A673 (cell line): ENCODE results near the gene NAXE. TPM values are rescaled to one million over a fixed set of nuclear protein-coding genes. Genes with fewer than 3 reads are reported as not detected.
"Not testable (repeated sequence)": the region's sequence is repeated elsewhere in the genome, so short reads cannot be mapped to it uniquely, and the experiment has no call there.

ENCODE experiments used
- BruUV-seq: library from RNA; stranded (reverse); fragments of 400-500 nt; replicated peaks from 2 replicates; lab custom pipeline; 2021; lab: Mats Ljungman, UMichigan
- CTCF ChIA-PET: fragments of 300-600 bp; sonication (Branson Sonifier 250); formaldehyde crosslinking; loops from one replicate; lab custom pipeline; 2022; ENCODE audit warnings: antibody characterized with exemption; lab: Charles Lee
- POLR2A ChIA-PET: fragments of 300-600 bp; sonication (Branson Sonifier 250); formaldehyde crosslinking; loops from one replicate; lab custom pipeline; 2022; ENCODE audit warnings: antibody characterized with exemption; ENCODE audit not compliant: low non-redundant PET; lab: Charles Lee
- DNase-seq: peaks from one replicate; pipeline ENCODE4 v3.0.0-alpha.2; 2015; ENCODE audit warnings: low spot score
- H3K27ac ChIP-seq: fragments of 200-600 bp; sonication (generic); 2 replicates; pipeline ENCODE4 v1.5.1; 2016; ENCODE audit warnings: mixed run types, low read depth, mild to moderate bottlenecking, mixed read lengths, antibody characterized with exemption, low read length; ENCODE audit not compliant: poor library complexity, severe bottlenecking
- H3K27me3 ChIP-seq: fragments of 200-600 bp; sonication (generic); replicated peaks from 2 replicates; pipeline ENCODE4 v1.6.1; 2017; ENCODE audit warnings: mixed run types, low read depth, mild to moderate bottlenecking, mixed read lengths, antibody characterized with exemption, low read length; ENCODE audit not compliant: insufficient read depth, poor library complexity
- H3K36me3 ChIP-seq: fragments of 200-600 bp; sonication (generic); 2 replicates; pipeline ENCODE4 v1.6.1; 2016; ENCODE audit warnings: mixed run types, mild to moderate bottlenecking, mixed read lengths, antibody characterized with exemption, low read length; ENCODE audit not compliant: insufficient read depth, poor library complexity, severe bottlenecking
- H3K4me1 ChIP-seq: fragments of 200-600 bp; sonication (generic); 2 replicates; pipeline ENCODE4 v1.6.1; 2017; ENCODE audit warnings: mixed run types, mild to moderate bottlenecking, mixed read lengths, antibody characterized with exemption, low read length; ENCODE audit not compliant: insufficient read depth, poor library complexity, severe bottlenecking
- H3K4me3 ChIP-seq: fragments of 200-600 bp; sonication (generic); 2 replicates; pipeline ENCODE4 v1.5.1; 2016; ENCODE audit warnings: low read depth, mixed run types, mild to moderate bottlenecking, mixed read lengths, low read length; ENCODE audit not compliant: poor library complexity, severe bottlenecking
- H3K9me3 ChIP-seq: fragments of 200-600 bp; sonication (generic); 2 replicates; pipeline ENCODE4 v1.6.1; 2016; ENCODE audit warnings: mixed run types, low read depth, mild to moderate bottlenecking, mixed read lengths, antibody characterized with exemption, low read length; ENCODE audit not compliant: poor library complexity, severe bottlenecking
- CTCF ChIP-seq: fragments of 300-800, 200-600 bp; sonication (generic); conservative IDR thresholded peaks from 2 replicates; pipeline ENCODE4 v1.5.1; 2017; ENCODE audit warnings: low read depth, mild to moderate bottlenecking, antibody characterized with exemption, low read length, moderate library complexity, mixed read lengths
- EZH2 ChIP-seq: fragments of 200-600 bp; sonication (generic); IDR thresholded peaks from 2 replicates; pipeline ENCODE4 v1.6.1; 2017; ENCODE audit warnings: borderline replicate concordance, low read depth, mild to moderate bottlenecking, mixed read lengths, antibody characterized with exemption, low read length; ENCODE audit not compliant: poor library complexity, severe bottlenecking
- intact Hi-C: fragments of 100-400 bp; cut with micrococcal nuclease; formaldehyde crosslinking; loops from one replicate; pipeline ENCODE4 v1.10.0; 2022; ENCODE audit not compliant: unreplicated experiment
- total RNA-seq: library from RNA; stranded (reverse); gene quantifications from 2 replicates; pipeline ENCODE4 v1.2.3, GENCODE V29; 2021

Gene NAXE
- total RNA-seq, 1 experiment from 2014 or later: 125 TPM

GRCh38 chr1:156584813-156585212 is 6.8 kb upstream of the NAXE start:
- Histone ChIP-seq H3K36me3 (no peaks in the 10 kb centered on the region), H3K27ac (no peak overlapping the region), H3K4me3 (no peak overlapping the region), H3K4me1 (no peaks in the 10 kb centered on the region), H3K9me3 (no peaks in the 10 kb centered on the region), H3K27me3 (no peaks in the 10 kb centered on the region)
- ChIA-PET POLR2A (no interaction called here), CTCF (interaction anchor here (0.5 kb wide), 1 partner anchor 24 kb away, joined by 3 read pairs; no protein-coding TSS in a partner anchor)
- no TSS peak for BruUV-seq
- TF ChIP-seq CTCF (peak; percentile 56), EZH2 (no peak)
- DNase-seq: no peak
- intact Hi-C loops: loop anchor here (5.0 kb wide), 1 partner anchor 92 kb away; the partner anchor contains the start of gene NES

GRCh38 chr1:156586323-156586722 is 5.3 kb upstream of the NAXE start:
- intact Hi-C loops: no loop called here
- Histone ChIP-seq H3K9me3 (no peaks in the 10 kb centered on the region), H3K36me3 (no peaks in the 10 kb centered on the region), H3K27me3 (no peaks in the 10 kb centered on the region), H3K27ac (no peak overlapping the region), H3K4me1 (no peaks in the 10 kb centered on the region), H3K4me3 (no peak overlapping the region)
- DNase-seq: no peak
- ChIA-PET CTCF (no interaction called here), POLR2A (no interaction called here)
- no peak for TF ChIP-seq CTCF
- TF ChIP-seq EZH2: no peak
- BruUV-seq: no TSS peak

GRCh38 chr1:156586892-156587477 is 4.6 kb upstream of the NAXE start:
- Histone ChIP-seq H3K36me3 (no peaks in the 10 kb centered on the region), H3K27ac (no peak overlapping the region), H3K27me3 (no peaks in the 10 kb centered on the region), H3K9me3 (no peaks in the 10 kb centered on the region), H3K4me3 (no peak overlapping the region), H3K4me1 (no peaks in the 10 kb centered on the region)
- BruUV-seq: no TSS peak
- DNase-seq: no peak
- intact Hi-C loops: no loop called here
- TF ChIP-seq EZH2: no peak
- TF ChIP-seq CTCF: no peak
- CTCF ChIA-PET: interaction anchor here (0.6 kb wide), 1 partner anchor 106 kb away, joined by 3 read pairs; no protein-coding TSS in a partner anchor
- POLR2A ChIA-PET: no interaction called here

GRCh38 chr1:156587927-156588326 is 3.6 kb upstream of the NAXE start:
- H3K9me3 ChIP-seq, CTCF ChIA-PET, BruUV-seq, H3K27ac ChIP-seq, H3K36me3 ChIP-seq, intact Hi-C loops, H3K4me3 ChIP-seq, POLR2A ChIA-PET, H3K27me3 ChIP-seq, DNase-seq, H3K4me1 ChIP-seq: not testable (repeated sequence)
